ENCODE results near the gene LMF1. TPM values are rescaled to one million over a fixed set of nuclear protein-coding genes. Genes with fewer than 3 reads are reported as not detected.
"Not testable (repeated sequence)": the region's sequence is repeated elsewhere in the genome, so short reads cannot be mapped to it uniquely, and the experiment has no call there.

The LMF1 gene
- total RNA-seq, 1 donor from 2014 or later, result 3.6 TPM

DNA sequence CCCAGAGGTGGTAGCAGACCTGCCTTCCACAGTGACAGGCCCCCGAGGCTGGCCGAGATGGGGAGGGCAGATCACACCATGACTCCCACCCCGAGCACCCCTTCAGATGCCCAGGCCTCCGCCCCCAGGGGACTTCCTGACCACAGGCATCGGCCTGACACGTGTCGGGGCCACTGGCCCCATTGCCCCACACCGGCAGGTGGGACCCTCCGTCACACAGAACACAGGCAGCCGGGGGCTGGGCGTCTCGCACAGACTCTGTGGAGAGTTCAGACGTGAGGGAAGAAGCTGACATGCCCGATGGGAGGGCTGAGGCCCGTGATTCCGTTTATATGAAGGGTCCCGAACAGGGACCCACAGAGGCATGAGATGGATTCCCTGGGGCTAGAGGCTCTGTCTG lies 118.9 kb downstream of the LMF1 start:
- DNase-seq (ENCODE audit: low read depth in 2 of 2), result no peak

DNA sequence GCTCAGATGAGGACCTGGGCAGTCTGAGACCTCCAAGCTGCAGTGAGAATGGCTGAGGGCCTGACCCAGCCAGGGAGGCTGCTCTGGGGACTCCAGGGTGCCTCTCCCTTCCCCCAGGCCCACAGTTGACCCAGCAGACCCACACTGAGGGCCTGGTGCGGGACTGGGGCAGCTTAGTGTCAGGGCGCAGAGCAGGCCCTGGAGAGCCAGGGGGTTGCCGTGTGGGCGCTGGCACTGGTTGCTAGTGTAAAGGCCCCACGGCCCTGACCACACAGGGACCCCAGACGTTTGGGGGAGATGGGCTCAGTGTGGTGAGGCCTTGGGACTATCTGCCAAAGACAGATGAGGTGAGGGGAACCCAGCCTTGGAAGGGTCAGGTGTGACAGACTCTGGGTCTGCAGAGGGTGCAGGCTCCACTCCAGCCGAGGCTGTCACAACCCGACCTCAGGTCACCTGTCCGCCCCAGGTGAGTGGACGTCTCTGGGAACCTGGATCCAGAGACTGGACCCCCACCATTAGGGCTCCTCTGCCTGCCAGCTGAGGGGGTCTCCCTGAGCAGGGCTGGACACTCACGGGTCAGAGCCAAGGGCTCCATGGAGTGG lies 119.5 kb downstream of the LMF1 start:
- DNase-seq (ENCODE audit: low read depth in 2 of 2), result no peak

DNA sequence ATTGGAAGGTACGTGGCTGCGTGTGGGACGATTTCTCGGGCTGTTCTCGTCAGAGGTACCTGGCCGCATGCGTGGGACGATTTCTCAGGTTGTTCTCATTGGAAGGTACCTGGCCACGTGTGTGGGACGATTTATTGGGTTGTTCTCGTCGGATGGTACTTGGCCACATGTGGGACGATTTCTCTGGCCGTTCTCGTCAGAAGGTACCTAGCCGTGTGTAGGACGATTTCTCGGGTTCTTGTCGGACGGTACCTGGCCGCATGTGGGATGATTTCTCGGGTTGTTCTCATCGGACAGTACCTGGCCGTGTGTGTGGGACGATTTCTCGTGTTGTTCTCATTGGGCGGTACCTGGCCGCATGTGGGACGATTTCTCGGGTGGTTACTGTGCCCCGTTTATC lies 120.1 kb downstream of the LMF1 start:
- no peak for DNase-seq (ENCODE audit: low read depth in 2 of 2)

DNA sequence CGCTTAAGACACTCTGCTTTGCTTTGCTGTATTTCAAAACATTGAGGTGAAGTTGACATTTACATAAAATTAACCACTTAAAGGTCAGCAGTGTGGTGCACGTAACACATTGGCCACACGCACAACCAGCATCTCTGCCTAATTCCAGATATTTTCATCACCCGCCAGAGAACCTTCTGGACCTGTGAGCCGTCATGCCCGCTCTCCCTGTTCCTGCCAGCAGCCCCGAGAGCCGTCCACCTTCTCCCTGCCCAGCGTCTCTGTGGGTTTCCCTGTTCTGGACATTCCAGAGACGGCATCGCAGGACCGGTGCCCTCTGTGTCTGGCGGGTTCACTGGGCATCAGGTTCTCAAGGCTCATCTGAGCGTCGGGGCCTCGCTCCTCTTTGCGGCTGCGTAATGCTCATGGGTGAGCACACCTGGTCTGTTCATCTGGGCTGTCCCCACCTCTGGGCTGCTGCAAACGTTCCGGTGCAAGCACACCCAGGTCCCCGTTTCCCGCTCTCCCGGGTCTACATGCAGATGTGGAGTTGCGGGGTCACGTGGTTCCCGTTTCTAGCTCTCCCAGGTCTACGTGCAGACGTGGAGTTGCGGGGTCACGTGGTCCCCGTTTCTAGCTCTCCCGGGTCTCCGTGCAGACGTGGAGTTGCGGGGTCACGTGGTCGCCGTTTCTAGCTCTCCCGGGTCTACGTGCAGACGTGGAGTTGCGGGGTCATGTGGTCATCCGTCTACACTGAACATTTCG lies 122.1 kb downstream of the LMF1 start:
- DNase-seq (ENCODE audit: low read depth in 2 of 2), result no peak

DNA sequence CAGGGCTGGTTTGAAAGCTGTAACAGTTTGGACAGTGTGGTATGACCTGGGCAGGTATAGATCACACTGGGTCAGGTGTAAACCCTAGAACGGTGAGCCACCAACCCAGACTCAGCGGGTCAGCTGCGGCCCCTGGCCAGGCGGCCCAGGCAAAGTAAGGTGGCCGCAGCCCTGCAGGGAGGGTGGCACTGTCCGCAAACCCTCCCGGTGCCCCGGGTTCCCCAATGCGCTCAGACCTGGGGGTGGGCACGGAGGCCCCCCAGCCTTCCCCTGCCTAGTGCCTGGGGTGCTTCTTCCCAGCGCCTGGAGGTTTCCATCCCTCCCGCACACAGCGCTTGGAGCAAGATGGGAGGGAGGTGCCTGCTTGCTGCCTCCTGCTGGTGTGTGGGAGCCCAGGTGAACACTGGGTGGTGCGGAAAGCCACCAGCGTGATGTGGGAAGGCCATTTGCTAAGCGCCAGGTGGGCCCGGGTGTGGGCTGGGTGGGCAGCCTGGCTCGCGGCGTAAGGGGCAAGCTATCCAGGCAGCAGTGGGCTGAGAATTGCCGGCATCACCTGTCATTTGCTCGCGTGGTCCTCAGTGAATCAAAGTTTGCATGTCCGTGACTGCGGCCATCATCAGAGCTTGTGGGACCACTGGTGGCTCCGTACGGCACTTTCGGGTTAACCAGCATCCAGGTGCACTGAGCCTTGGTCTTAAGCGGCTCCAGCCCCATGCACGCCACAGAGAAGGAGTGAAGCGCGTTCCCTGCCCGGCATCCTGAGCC lies 122.9 kb downstream of the LMF1 start:
- DNase-seq (ENCODE audit: low read depth in 2 of 2), result no peak

DNA sequence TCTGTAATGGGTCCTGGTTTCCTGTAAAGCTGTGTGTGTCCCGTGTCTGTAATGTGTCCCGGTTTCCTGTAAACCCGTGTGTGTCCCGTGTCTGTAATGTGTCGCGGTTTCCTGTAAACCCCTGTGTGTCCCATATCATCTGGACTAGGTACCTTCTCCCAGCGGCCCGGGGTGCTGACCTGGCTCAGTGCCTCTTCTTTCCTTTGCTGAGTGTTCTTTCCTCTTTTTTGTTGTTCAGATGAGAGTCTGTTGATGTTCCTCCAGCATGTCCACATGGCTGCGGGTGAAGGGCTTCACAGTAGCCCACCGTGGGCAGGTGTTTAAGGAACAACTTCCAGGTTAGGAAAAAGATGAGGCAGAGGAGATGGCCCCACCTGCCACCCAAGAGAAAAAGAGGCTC lies 123.6 kb downstream of the LMF1 start:
- DNase-seq (ENCODE audit: low read depth in 2 of 2), result no peak

DNA sequence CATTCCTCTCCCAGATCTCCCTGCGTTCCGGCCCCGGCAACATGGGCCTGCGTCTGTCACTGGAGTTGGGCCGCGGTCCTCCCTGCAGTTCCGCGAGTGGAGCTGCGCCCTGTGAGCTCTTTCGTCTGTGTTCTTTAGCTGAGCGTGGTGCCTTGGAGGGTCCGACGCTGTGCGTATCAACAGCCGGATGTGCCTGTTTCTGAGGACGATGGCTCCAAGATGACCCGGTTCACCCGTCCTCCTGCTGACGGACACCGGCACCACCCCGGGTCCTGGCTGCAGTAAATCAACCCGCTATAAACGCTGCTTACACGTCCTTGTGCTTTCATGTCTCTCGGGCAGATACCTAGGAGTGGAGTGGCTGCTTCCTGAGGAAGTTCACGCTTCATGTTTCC lies 125.4 kb downstream of the LMF1 start:
- DNase-seq (ENCODE audit: low read depth in 2 of 2), result no peak

DNA sequence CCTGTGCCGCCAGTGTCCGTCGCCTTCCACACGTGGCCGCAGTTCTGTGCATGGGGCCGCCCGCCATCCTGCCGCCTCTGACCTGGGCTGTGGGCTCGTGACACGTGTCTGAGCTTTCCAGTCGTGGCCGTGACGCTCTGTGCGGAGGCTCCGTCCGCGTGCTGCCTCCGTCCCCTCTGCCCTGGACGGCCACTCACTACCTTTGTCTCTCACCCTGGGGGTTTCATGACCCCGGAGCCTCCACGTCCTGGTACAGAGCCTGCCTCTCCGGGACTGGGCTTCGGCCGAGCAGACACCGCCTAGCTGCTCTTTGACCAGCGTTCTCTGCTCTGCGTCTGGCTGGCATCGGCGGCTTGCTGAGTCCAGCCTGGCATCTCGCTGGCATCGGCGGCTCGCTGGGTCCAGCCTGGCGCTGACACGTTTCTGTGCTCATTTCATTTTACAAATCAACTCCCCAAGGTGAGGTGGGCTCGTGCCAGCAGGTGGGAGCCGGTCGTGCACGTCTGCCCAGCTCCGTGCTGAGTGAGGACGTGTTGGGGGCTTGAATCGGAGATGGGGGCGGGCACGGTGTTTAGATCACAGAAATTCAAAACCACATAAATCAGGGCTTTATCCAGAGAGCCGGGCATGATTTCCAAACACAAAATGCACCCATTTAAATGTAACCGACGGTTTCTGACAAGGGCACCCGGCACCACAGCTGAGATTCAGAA lies 126.0 kb downstream of the LMF1 start:
- no peak for DNase-seq (ENCODE audit: low read depth in 2 of 2)

DNA sequence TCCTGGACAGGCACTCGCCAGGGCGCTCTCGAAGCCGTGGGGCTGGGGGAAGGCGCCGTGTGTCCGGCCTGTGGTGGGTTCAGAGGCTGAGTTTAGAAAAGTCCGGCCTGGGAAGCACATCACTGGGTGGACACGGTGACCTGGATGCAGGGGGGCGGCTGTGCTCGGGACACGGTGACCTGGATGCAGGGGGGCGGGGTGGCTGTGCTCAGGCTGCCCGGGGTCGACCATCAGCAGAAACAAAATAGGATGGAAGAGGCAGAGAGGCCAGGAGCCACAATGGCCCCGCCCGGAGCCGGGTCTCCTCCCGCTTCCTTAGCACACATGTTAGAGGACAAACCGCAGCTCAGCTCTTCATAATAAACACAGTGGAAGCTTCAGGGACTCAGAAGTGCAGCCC lies 127.0 kb downstream of the LMF1 start:
- DNase-seq (ENCODE audit: low read depth in 2 of 2), result no peak

DNA sequence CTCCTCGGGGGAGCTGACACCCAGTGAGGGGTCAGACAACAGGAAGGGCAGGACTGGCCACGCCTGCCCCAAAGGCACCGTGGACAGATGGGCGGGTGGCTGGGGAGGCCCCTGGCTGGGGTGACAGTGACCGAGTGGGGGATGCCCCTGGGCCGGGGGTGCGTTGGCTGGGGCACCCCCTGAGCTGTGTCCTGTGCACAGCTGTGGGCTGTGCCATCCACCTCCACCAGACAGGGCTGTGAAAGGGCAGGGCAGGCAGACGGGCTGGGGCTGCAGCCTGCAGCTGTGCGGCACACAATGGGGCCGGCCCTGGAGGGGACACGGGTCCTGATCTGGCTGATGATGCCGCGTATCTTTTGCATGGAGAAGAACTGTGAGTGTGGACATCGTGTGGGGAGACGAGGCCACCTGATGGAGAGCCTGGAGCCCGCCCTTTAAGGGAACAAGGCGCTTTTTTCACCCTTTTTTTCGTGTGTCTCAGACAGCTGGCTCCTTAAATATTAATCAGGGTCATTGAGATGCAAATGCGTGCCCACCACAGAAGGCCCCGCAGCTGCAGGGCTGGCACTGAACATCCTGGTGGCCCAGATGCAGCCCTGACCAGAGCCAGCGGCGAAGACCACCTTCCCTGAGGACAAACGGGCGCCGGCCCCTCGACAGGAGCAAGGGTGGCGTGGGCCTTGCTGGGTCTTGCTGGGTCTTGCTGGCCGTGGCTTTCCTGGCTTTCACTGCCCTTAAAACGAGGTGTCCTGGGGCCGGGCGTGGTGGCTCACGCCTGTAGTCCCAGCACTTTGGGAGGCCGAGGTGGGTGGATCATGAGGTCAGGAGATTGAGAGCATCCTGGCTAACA lies 127.8 kb downstream of the LMF1 start:
- no peak for DNase-seq (ENCODE audit: low read depth in 2 of 2)

DNA sequence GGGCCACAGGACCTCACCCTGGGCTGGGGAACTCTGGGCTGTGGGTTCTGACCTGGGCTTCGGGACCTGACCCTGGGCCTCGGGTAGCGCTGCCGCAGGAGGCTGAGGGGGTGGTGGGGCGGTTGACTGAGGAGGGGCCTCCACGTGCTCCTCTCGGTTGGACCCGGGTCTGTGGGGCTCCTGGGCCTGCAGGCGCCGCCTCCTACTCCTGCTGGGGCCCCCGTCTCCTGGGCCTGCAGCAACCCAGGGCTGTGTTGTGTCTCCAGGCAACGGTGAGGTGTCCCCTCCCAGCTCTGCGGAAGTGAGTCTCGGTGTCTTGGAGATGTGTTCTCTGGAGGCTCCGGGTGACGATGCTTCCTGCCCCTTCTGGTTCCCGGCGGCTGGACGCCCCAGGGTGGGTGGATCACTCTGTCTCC lies 128.7 kb downstream of the LMF1 start:
- peak in 1 of 2 donors; percentile 29 for DNase-seq (ENCODE audit: low read depth in 2 of 2)

DNA sequence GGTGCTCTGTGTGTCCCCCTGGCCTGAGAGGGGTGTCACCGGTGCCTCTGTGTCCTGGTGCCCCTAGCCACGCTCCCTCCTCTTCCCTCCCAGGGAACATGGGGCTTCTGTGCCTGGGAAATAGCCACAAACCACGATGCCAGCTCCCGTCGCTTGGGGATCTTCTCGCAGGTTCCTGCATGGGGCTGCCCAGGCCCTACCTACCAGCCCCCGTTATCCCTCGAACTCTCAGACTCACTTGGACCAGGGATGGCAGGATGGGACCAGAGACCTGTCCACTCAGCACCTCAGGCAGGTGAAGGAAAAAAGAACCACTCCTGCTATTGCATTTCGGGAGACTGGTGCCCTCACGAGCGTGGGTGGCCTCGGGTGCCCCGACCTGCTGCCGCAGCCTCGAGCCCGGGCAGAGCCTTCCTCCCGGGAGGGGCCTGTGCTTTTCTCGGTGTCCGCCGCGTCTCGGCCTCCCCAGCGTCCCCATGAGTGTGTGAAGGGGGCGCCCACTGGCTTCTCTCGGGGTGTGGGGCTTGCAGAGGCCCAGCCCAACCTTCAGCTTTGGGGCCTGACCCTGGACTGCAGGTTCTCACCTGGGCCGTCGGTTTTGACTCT lies 129.2 kb downstream of the LMF1 start:
- DNase-seq (ENCODE audit: low read depth in 2 of 2), result no peak

DNA sequence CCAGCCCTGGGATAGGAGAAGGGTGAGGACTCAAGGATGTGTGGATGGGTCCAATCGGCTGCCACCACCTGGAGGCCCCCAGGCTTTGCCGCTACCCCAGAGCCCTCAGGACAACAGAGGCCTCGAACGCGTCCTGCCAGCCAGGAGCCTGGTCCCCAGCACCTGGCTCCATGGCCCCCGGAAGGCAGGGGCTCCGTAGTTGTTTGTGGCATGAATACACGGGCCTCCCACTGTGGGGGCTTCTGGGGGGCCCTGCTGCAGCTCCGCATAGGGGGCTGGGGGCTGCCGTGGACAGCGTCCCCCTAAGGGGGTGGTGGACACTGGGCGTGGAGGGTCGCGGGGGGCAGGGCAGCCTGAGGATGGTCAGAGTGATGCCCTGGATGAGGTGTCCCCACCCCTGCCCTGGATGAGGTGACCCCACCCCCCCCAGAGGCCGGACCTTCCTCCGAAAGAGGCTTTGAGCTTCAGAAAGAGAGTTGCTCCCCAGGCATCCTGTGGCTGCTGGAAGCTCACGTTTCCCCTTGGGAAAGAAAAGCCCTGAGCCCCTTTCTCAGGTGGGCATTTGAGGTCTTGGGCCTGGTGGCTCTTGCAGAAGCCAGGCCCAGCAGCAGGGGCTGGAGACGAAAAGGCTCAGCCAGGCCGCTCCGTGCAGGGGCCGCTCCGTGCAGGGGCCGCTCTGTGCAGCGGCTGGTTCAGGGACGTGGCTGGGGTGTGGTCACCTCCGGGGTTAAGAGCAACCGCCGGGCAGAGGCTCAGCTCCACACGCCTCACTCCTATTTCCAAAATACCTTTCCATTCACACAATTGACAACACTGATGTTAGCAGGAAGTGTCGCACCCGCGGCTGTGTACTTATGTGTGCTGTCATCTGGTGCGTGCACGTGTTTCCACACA lies 130.0 kb downstream of the LMF1 start:
- DNase-seq (ENCODE audit: low read depth in 2 of 2), result no peak

DNA sequence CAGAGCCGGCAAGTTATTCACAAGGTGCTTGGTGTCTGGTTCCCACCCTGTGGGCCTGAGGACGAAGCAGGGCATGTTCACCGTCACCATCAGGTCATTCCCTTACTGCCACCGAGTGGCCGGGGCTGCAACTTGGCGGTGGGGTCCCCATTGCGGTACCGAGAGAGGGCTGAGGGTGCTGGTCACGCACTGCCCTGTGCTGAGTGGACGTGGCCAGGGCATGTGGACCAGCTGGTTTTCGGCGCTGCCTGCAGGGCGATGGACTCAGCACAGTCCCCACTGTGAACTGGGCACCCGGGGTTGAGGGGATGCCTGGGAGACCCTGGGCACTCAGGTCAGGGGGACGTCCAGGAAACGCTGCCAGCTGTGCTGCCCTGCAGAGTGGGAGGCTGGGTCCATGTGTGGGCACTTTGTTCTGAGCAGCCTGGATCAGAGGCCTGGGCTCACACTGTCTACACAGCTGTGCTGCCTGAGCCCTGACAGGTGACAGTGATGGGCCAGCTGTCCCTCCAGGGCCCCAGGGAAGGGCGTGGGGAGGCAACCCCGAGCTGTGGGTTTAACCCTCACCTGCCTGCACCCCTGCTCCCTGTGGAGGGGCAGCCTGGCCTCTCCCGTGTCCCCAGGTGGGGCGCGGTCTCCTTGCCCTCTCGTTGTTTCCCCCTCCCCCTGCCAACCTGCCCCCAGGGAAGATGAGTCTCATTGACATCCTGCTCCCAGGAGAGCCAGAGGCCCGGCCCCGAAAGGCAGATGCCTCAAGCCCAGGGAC lies 131.0 kb downstream of the LMF1 start:
- no peak for DNase-seq (ENCODE audit: low read depth in 2 of 2)

DNA sequence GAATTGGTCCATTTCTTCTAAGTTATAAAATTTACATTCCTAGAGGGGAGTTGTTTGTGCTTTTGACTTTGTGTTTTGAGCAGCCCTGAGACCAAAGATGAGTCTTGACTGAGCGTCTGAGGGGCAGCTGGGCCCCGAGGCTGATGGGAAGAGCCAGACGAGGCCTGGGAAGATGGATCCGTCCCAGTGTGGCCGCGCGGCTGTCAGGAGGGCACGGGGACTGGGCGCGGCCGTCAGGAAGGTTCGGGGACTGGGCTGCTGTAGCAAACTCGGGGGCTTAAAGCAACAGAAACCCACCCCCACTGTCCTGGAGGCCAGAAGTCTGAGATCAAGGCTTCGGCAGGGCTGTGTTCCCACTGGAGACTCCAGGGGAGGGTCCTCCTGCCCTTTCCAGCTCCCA lies 132.0 kb downstream of the LMF1 start:
- DNase-seq (ENCODE audit: low read depth in 2 of 2), result no peak

DNA sequence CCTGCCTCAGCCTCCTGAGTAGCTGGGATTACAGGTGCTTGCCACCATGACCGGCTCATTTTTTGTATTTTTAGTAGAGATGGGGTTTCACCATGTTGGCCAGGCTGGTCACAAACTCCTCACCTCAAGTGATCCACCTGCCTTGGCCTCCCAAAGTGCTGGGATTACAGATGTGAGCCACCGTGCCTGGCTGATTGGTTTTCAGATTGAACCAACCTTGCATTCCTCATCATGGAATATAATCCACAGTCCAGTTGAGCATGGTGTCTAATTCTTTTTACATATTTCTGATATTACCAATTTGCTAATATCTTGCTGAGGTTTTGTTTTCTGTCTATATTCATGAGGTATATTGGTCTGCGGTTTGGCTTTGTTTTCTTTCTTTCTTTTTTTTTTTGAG lies 134.0 kb downstream of the LMF1 start:
- DNase-seq (ENCODE audit: low read depth in 2 of 2), result not testable (repeated sequence)

DNA sequence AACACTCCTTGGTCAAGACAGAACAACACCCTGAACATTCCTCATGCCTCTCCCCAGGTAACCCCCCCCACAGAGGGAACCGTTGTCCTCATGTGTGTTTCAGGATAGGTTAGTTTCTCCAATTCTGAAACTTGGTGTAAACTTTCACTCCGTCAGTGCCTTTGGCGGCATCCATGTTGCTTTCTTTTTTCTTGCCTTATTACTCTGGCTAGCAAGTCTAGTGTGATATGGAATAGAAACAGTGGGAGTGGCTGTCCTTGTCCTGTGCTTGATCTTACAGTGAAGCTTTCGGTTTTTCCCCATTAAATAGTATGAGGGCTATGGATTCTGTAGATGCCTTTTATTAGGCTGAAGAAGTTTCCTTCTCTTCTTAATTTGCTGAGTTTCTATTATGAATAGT lies 134.6 kb downstream of the LMF1 start:
- no peak for DNase-seq (ENCODE audit: low read depth in 2 of 2)

DNA sequence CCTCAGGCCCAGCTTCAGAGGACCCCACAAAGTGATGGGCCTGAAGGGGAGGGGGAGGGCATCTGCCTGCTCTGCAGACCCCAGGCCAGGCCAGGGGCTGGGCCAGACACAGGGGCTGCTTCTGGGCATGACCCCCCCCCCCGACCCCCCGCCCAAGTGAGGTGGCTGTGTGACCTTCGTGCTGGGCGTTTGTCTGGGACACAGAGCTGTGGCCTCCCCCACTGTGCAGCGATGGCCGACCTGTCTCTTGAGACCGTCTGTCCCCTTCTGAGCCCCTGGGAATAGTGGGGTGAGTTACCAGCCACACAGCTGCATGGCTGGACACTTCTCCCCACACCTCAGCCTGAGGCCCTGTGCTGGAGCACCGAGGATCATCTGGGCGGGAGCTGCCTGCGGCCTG lies 135.4 kb downstream of the LMF1 start:
- DNase-seq (ENCODE audit: low read depth in 2 of 2), result no peak

DNA sequence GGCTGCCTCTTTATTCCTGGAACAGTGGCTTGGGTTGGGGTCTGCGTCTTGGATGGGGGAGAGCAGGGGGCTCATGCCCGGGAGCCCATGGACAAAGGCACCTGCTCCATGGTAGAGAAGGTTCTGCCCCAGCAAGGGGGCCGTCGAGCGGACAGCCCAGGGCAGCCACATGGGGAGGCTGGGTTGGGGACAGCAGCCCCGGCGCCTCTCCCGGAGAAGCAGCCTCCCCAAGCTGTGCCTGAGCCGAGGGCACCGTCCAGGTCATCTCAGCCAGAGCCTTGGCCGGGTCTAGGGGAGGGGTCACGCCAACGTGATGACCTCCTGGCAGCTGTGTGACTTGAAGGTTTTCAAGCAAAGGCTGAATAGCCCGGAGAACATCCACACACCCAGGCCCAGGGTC lies 137.4 kb downstream of the LMF1 start:
- no peak for DNase-seq (ENCODE audit: low read depth in 2 of 2)
